ENCODE data around the gene MOSPD2. TPM values are rescaled to one million over a fixed set of nuclear protein-coding genes. Genes with fewer than 3 reads are reported as not detected.

The MOSPD2 gene
- total RNA-seq, 1 experiment from 2014 or later, result 8.7 TPM

DNA sequence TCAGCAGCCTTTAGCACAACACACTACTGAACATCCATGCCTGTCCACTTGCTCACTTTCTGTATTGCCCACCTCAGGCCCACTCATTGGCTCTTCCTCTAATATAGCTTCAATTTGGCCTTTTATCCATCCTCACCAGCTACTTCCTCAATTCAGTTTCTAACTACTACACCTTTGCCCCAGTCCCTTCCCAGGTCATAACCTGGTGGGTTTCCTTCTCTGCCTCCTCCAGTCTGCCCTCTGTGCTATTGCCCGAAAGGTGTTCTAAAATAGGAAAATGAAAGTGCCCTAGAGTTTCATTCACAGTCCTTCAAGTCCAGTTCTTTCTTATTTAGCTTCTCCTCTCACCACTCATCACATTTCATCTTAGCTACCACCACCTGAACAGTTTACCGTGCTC lies 23.1 kb downstream of the MOSPD2 start:
- TF ChIP-seq CTCF (IDR thresholded peaks at IDR 0.05) (no peak), REST (IDR thresholded peaks at IDR 0.05; ENCODE audit: insufficient read depth in 1 of 2, low read depth in 2 of 2, low read length in 1 of 2) (no peak)
- ChIA-PET CTCF (no interaction called here), POLR2A (no interaction called here)
- H3K4me1 ChIP-seq (ENCODE audit: control insufficient read depth, insufficient read depth, low read length), result no peaks in the 10 kb centered on the region
- no peaks in the 10 kb centered on the region for H3K9me3 ChIP-seq (ENCODE audit: control insufficient read depth, insufficient read depth, low read depth, low read length)
- no peak overlapping the region for H3K4me3 ChIP-seq (ENCODE audit: low read depth in 2 of 2, low read length in 2 of 2)
- DNase-seq (ENCODE audit: low read depth, low spot score), result no peak
- no peaks in the 10 kb centered on the region for H3K36me3 ChIP-seq (ENCODE audit: control insufficient read depth, insufficient read depth, low read length)
- no peak for ATAC-seq
- no peaks in the 10 kb centered on the region for H3K27me3 ChIP-seq (ENCODE audit: control insufficient read depth, insufficient read depth, low read length)
- no peak overlapping the region for H3K27ac ChIP-seq (ENCODE audit: low read length)
- BruUV-seq (replicated peaks), result no TSS peak
- intact Hi-C loops (cut with micrococcal nuclease; ENCODE audit: unreplicated experiment), result no loop called here
- in situ Hi-C loops (cut with HindIII; ENCODE audit: low pct_unique_long_range_greater_than_20kb, low sequenced_read_pairs), result no loop called here

DNA sequence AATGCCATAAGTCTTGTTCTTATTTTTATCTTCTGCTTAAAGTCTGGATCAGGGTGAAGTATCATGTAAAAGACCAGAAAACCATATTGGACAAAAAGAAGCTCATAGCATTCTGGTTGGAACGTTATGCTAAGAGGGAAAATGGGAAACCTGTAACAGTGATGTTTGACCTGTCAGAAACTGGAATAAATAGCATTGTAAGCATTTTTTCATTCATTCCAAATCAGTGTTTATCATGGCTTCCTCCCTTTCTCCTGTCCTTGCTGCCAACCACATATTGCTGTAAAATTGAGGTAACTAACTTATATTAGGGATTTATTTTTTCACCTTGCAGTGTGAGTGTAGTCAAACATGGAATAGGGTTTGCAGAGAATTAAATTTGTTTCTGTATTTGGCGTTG lies 23.8 kb downstream of the MOSPD2 start:
- TF ChIP-seq SIN3A (IDR thresholded peaks at IDR 0.05; ENCODE audit: borderline replicate concordance, insufficient read depth, low read depth, low read length) (no peak), TCF7L2 (IDR thresholded peaks at IDR 0.05; ENCODE audit: low read depth, low read length) (no peak), REST (IDR thresholded peaks at IDR 0.05; ENCODE audit: insufficient read depth in 1 of 2, low read depth in 2 of 2, low read length in 1 of 2) (no peak), CTCF (IDR thresholded peaks at IDR 0.05) (no peak), POLR2AphosphoS5 (IDR thresholded peaks at IDR 0.05; ENCODE audit: low read depth, low read length) (no peak)
- POLR2A ChIA-PET, result no interaction called here

More for the DNA sequence above, 23.8 kb downstream of the MOSPD2 start:
- BruUV-seq (replicated peaks), result no TSS peak
- intact Hi-C loops (cut with micrococcal nuclease; ENCODE audit: unreplicated experiment) (no loop called here), in situ Hi-C loops (cut with HindIII; ENCODE audit: low pct_unique_long_range_greater_than_20kb, low sequenced_read_pairs) (no loop called here)
- DNase-seq (ENCODE audit: low read depth, low spot score), result no peak
- ATAC-seq, result no peak
- Histone ChIP-seq H3K36me3 (ENCODE audit: control insufficient read depth, insufficient read depth, low read length) (no peaks in the 10 kb centered on the region), H3K27me3 (ENCODE audit: control insufficient read depth, insufficient read depth, low read length) (no peaks in the 10 kb centered on the region), H3K9me3 (ENCODE audit: control insufficient read depth, insufficient read depth, low read depth, low read length) (no peaks in the 10 kb centered on the region), H3K4me3 (ENCODE audit: low read depth in 2 of 2, low read length in 2 of 2) (no peak overlapping the region), H3K27ac (ENCODE audit: low read length) (no peak overlapping the region), H3K4me1 (ENCODE audit: control insufficient read depth, insufficient read depth, low read length) (no peaks in the 10 kb centered on the region)
- CTCF ChIA-PET, result no interaction called here
